Measurements from ENCODE around the gene UBE2H. TPM values are rescaled to one million over a fixed set of nuclear protein-coding genes. Genes with fewer than 3 reads are reported as not detected.

The UBE2H gene
- polyA plus RNA-seq, 1 of the 3 experiments (the other 2 are of a cell fraction) = 129 TPM

DNA sequence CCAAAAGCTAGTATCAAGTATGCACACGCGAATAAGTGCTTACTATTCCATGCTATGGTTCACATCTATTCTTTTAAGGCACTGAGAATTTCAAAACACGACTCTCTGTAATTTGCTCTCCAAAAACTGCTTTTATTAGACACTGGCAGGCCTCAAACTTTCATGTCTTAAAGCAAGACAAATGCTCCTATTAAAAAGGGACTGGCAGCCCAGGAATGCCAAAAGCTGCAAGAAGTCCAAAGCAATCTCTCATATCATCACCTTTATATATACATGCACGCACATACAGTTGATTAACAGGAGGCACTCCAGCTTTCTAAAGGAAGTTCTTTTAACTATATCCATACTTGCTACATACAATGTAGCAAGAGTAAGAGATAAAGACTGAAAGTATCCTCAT lies 34.8 kb downstream of the UBE2H start:
- Histone ChIP-seq H3F3A (replicated peaks; ENCODE audit: insufficient read depth) (peaks cover 12% of the 10 kb centered on the region), H3K9me3 (no peaks in the 10 kb centered on the region), H3K36me3 (replicated peaks in 1 of 2; ENCODE audit: control insufficient read depth in 1 of 2, insufficient read depth in 2 of 2, low read length in 1 of 2) (peaks cover 11 to 48% of the 10 kb centered on the region in 2 experiments), H3K4me2 (no peak overlapping the region), H4K20me1 (ENCODE audit: insufficient read depth) (peaks cover 67% of the 10 kb centered on the region), H2AFZ (ENCODE audit: low read depth) (no peak overlapping the region), H3K27ac (ENCODE audit: low read depth in 2 of 2, low read length in 1 of 2) (no peak overlapping the region), H3K4me1 (ENCODE audit: control insufficient read depth in 1 of 2, insufficient read depth in 2 of 2, low read depth in 1 of 2, low read length in 1 of 2) (peaks cover 13% of the 10 kb centered on the region in 2 experiments; a peak in 3 of 4 replicates), H3K9ac (no peak overlapping the region), H3K9me2 (no peaks in the 10 kb centered on the region), H3K4me3 (ENCODE audit: low read depth in 2 of 2, low read length in 1 of 2) (no peak overlapping the region), H3K79me2 (ENCODE audit: insufficient read depth) (peaks cover 99% of the 10 kb centered on the region), H3K27me3 (ENCODE audit: insufficient read depth) (no peaks in the 10 kb centered on the region)
- 91% methylated on average over 4 of the region's 4 CpGs for WGBS (ENCODE audit: low lambda C conversion rate)
- POLR2A ChIA-PET = no interaction called here
- TF ChIP-seq FOXM1 (IDR thresholded peaks at IDR 0.05; ENCODE audit: low read depth) = no peak
- TF ChIP-seq RFX5 (IDR thresholded peaks at IDR 0.05; ENCODE audit: low read length) = no peak
- TF ChIP-seq RCOR1 (IDR thresholded peaks at IDR 0.05; ENCODE audit: low read length) = no peak
- no peak for TF ChIP-seq NFIC (IDR thresholded peaks at IDR 0.05; ENCODE audit: borderline replicate concordance)
- TF ChIP-seq EP300 (IDR thresholded peaks at IDR 0.05; ENCODE audit: borderline replicate concordance in 1 of 2, low read depth in 1 of 2, low read length in 1 of 2) = no peak
- TF ChIP-seq NRF1 (IDR thresholded peaks at IDR 0.05; ENCODE audit: low read depth, low read length) = no peak
- no peak for TF ChIP-seq ELF1 (IDR thresholded peaks at IDR 0.05)
- TF ChIP-seq ZBTB33 (IDR thresholded peaks at IDR 0.05; ENCODE audit: borderline replicate concordance, low read depth) = no peak
- TF ChIP-seq, protein P1, sequence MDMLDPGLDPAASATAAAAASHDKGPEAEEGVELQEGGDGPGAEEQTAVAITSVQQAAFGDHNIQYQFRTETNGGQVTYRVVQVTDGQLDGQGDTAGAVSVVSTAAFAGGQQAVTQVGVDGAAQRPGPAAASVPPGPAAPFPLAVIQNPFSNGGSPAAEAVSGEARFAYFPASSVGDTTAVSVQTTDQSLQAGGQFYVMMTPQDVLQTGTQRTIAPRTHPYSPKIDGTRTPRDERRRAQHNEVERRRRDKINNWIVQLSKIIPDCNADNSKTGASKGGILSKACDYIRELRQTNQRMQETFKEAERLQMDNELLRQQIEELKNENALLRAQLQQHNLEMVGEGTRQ (IDR thresholded peaks at IDR 0.05; ENCODE audit: borderline replicate concordance, low read depth, low read length) = no peak
- TF ChIP-seq RXRA (IDR thresholded peaks at IDR 0.05; ENCODE audit: borderline replicate concordance, low read depth) = no peak
- TF ChIP-seq, protein P2, sequence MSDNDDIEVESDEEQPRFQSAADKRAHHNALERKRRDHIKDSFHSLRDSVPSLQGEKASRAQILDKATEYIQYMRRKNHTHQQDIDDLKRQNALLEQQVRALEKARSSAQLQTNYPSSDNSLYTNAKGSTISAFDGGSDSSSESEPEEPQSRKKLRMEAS (IDR thresholded peaks at IDR 0.05; ENCODE audit: low read depth) = no peak
- TF ChIP-seq TAF1 (IDR thresholded peaks at IDR 0.05; ENCODE audit: borderline replicate concordance, low read depth, low read length) = no peak
- TF ChIP-seq MEF2A (IDR thresholded peaks at IDR 0.05; ENCODE audit: borderline replicate concordance, low read depth) = no peak
- TF ChIP-seq JUND (IDR thresholded peaks at IDR 0.05) = no peak
- TF ChIP-seq GATA2 (CRISPR knock-in tag; IDR thresholded peaks at IDR 0.05) = no peak
- no peak for TF ChIP-seq FOXJ3 (CRISPR knock-in tag; IDR thresholded peaks at IDR 0.05)
- no peak for TF ChIP-seq TCF12 (IDR thresholded peaks at IDR 0.05)
- TF ChIP-seq SMC3 (IDR thresholded peaks at IDR 0.05; ENCODE audit: low read depth, low read length) = no peak
- TF ChIP-seq, protein P3, sequence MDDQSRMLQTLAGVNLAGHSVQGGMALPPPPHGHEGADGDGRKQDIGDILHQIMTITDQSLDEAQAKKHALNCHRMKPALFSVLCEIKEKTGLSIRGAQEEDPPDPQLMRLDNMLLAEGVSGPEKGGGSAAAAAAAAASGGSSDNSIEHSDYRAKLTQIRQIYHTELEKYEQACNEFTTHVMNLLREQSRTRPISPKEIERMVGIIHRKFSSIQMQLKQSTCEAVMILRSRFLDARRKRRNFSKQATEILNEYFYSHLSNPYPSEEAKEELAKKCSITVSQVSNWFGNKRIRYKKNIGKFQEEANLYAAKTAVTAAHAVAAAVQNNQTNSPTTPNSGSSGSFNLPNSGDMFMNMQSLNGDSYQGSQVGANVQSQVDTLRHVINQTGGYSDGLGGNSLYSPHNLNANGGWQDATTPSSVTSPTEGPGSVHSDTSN (IDR thresholded peaks at IDR 0.05) = no peak
- DNase-seq = no peak
- CTCF ChIA-PET = interaction anchor here (0.8 to 1.2 kb wide), 3 partner anchors 12 to 63 kb away, joined by 3 read pairs; no protein-coding TSS in a partner anchor

Data from SK-N-SH (cell line).